SK-N-SH (cell line): Measurements from ENCODE around the gene TBC1D16.

Experiments used
- EP300 ChIP-seq, 2 experiments: IDR thresholded peaks; 2 replicates each; pipeline versions ENCODE4 v1.4.0 to v1.6.1; 2012; ENCODE audit warnings: borderline replicate concordance in 1 of 2, low read depth in 1 of 2, low read length in 1 of 2
- GABPA ChIP-seq: IDR thresholded peaks from 2 replicates; pipeline ENCODE4 v1.4.0; 2012; ENCODE audit warnings: low read depth, mild to moderate bottlenecking
- GATA2 ChIP-seq: sonication (generic); formaldehyde crosslinking; IDR thresholded peaks from 2 replicates; pipeline ENCODE4 v1.5.0; 2020; ENCODE audit warnings: mild to moderate bottlenecking, missing genetic modification reagents
- POLR2AphosphoS5 ChIP-seq: IDR thresholded peaks from 2 replicates; pipeline ENCODE4 v1.6.1; 2012; ENCODE audit warnings: low read depth, low read length
- RFX5 ChIP-seq: IDR thresholded peaks from 2 replicates; pipeline ENCODE4 v1.6.1; 2012; ENCODE audit warnings: mild to moderate bottlenecking, improper control_type of control experiment, low read length
- SMC3 ChIP-seq: IDR thresholded peaks from 2 replicates; pipeline ENCODE4 v1.6.1; 2012; ENCODE audit warnings: low read depth, low read length, improper control_type of control experiment
- TCF12 ChIP-seq: IDR thresholded peaks from 2 replicates; pipeline ENCODE4 v1.4.0; 2012
- TF ChIP-seq, protein P1 (sequence below): fragments of 200-600 bp; sonication (generic); IDR thresholded peaks from 2 replicates; pipeline ENCODE4 v1.6.1; 2017; ENCODE audit warnings: antibody characterized with exemption, mild to moderate bottlenecking, moderate library complexity
- TF ChIP-seq, protein P2 (sequence below): IDR thresholded peaks from 2 replicates; pipeline ENCODE4 v1.6.1; 2012; ENCODE audit warnings: mild to moderate bottlenecking, low read depth, low read length, moderate library complexity
- TF ChIP-seq, protein P3 (sequence below): IDR thresholded peaks from 2 replicates; pipeline ENCODE4; 2012

DNA sequence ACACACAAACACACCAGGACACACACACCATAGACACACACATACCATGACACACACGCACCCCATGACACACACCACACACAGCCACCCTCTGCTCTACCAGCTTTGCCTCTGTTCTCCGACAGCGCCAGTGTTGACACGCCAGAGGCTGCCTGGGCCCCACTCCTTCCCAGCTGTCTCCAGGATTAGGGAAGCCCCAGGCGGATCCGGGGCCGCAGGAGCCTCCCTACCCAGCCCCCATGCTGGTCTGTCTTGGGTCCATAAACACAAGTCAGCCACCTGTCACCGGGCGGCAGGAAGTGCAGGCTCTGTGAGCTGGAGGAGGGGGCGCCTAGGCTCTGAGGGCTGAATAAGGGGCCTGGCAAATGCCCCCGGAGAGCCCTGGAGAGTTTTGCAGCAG lies 10.5 kb downstream of the TBC1D16 start:
- TF ChIP-seq, protein P1, sequence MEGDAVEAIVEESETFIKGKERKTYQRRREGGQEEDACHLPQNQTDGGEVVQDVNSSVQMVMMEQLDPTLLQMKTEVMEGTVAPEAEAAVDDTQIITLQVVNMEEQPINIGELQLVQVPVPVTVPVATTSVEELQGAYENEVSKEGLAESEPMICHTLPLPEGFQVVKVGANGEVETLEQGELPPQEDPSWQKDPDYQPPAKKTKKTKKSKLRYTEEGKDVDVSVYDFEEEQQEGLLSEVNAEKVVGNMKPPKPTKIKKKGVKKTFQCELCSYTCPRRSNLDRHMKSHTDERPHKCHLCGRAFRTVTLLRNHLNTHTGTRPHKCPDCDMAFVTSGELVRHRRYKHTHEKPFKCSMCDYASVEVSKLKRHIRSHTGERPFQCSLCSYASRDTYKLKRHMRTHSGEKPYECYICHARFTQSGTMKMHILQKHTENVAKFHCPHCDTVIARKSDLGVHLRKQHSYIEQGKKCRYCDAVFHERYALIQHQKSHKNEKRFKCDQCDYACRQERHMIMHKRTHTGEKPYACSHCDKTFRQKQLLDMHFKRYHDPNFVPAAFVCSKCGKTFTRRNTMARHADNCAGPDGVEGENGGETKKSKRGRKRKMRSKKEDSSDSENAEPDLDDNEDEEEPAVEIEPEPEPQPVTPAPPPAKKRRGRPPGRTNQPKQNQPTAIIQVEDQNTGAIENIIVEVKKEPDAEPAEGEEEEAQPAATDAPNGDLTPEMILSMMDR = no peak
- TF ChIP-seq TCF12 (no peak), EP300 (IDR thresholded peaks at IDR 0.05; ENCODE audit: borderline replicate concordance in 1 of 2, low read depth in 1 of 2, low read length in 1 of 2) (no peak), GABPA (no peak), POLR2AphosphoS5 (no peak), SMC3 (no peak), RFX5 (no peak), GATA2 (CRISPR knock-in tag) (no peak)
- TF ChIP-seq, protein P2, sequence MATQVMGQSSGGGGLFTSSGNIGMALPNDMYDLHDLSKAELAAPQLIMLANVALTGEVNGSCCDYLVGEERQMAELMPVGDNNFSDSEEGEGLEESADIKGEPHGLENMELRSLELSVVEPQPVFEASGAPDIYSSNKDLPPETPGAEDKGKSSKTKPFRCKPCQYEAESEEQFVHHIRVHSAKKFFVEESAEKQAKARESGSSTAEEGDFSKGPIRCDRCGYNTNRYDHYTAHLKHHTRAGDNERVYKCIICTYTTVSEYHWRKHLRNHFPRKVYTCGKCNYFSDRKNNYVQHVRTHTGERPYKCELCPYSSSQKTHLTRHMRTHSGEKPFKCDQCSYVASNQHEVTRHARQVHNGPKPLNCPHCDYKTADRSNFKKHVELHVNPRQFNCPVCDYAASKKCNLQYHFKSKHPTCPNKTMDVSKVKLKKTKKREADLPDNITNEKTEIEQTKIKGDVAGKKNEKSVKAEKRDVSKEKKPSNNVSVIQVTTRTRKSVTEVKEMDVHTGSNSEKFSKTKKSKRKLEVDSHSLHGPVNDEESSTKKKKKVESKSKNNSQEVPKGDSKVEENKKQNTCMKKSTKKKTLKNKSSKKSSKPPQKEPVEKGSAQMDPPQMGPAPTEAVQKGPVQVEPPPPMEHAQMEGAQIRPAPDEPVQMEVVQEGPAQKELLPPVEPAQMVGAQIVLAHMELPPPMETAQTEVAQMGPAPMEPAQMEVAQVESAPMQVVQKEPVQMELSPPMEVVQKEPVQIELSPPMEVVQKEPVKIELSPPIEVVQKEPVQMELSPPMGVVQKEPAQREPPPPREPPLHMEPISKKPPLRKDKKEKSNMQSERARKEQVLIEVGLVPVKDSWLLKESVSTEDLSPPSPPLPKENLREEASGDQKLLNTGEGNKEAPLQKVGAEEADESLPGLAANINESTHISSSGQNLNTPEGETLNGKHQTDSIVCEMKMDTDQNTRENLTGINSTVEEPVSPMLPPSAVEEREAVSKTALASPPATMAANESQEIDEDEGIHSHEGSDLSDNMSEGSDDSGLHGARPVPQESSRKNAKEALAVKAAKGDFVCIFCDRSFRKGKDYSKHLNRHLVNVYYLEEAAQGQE = no peak
- TF ChIP-seq, protein P3, sequence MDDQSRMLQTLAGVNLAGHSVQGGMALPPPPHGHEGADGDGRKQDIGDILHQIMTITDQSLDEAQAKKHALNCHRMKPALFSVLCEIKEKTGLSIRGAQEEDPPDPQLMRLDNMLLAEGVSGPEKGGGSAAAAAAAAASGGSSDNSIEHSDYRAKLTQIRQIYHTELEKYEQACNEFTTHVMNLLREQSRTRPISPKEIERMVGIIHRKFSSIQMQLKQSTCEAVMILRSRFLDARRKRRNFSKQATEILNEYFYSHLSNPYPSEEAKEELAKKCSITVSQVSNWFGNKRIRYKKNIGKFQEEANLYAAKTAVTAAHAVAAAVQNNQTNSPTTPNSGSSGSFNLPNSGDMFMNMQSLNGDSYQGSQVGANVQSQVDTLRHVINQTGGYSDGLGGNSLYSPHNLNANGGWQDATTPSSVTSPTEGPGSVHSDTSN = no peak
